Measurements from ENCODE around the gene ST8SIA4. TPM values are rescaled to one million over a fixed set of nuclear protein-coding genes. Genes with fewer than 3 reads are reported as not detected.

ST8SIA4 gene
- total and polyA plus RNA-seq, 3 donors from 2014 or later, result 0.39 to 0.94 (median 0.93) TPM

- Histone ChIP-seq H3K36me3 (ENCODE audit: low read depth, missing control alignments) (no peaks in the 10 kb centered on the region), H3K27me3 (no peaks in the 10 kb centered on the region), H3K27ac (no peak overlapping the region), H3K4me1 (no peaks in the 10 kb centered on the region), H3K4me3 (no peak overlapping the region), H3K9me3 (no peaks in the 10 kb centered on the region)
- TF ChIP-seq POLR2A (IDR thresholded peaks at IDR 0.05) (no peak), CTCF (IDR thresholded peaks at IDR 0.05) (no peak)
- intact Hi-C loops (cut with DNase I; ENCODE audit: low total_unique reads), result no loop called here
- no peak for DNase-seq
- 26 to 31% methylated on average over 7 of the region's 7 CpGs for WGBS, 2 donors
These were observed 74.8 kb downstream of the ST8SIA4 start for GRCh38 chr5:100828071-100828897.

- Histone ChIP-seq H3K4me3 (no peak overlapping the region), H3K27ac (no peak overlapping the region), H3K27me3 (no peaks in the 10 kb centered on the region), H3K36me3 (ENCODE audit: low read depth, missing control alignments) (no peaks in the 10 kb centered on the region), H3K9me3 (no peaks in the 10 kb centered on the region), H3K4me1 (no peaks in the 10 kb centered on the region)
- DNase-seq, result no peak
- no peak for TF ChIP-seq CTCF (IDR thresholded peaks at IDR 0.05)
- TF ChIP-seq POLR2A (IDR thresholded peaks at IDR 0.05), result no peak
- WGBS, 2 donors, result 40 to 45% methylated on average over 2 of the region's 2 CpGs
- intact Hi-C loops (cut with DNase I; ENCODE audit: low total_unique reads), result no loop called here
These were observed 75.6 kb downstream of the ST8SIA4 start for GRCh38 chr5:100827481-100827889.

- no peak for TF ChIP-seq POLR2A (IDR thresholded peaks at IDR 0.05)
- TF ChIP-seq CTCF (IDR thresholded peaks at IDR 0.05), result no peak
These were observed 76.9 kb downstream of the ST8SIA4 start for GRCh38 chr5:100826133-100826532.

GRCh38 chr5:100824635-100825034 lies 78.4 kb downstream of the ST8SIA4 start:
- intact Hi-C loops (cut with DNase I; ENCODE audit: low total_unique reads), result no loop called here
- H3K4me1 ChIP-seq, result no peaks in the 10 kb centered on the region
- TF ChIP-seq CTCF (IDR thresholded peaks at IDR 0.05) (no peak), POLR2A (IDR thresholded peaks at IDR 0.05) (no peak)

More at GRCh38 chr5:100826133-100826532, 76.9 kb downstream of the ST8SIA4 start:
- Histone ChIP-seq H3K4me1 (no peaks in the 10 kb centered on the region), H3K4me3 (no peak overlapping the region), H3K36me3 (ENCODE audit: low read depth, missing control alignments) (no peaks in the 10 kb centered on the region), H3K27ac (no peak overlapping the region), H3K9me3 (no peaks in the 10 kb centered on the region), H3K27me3 (no peaks in the 10 kb centered on the region)
- intact Hi-C loops (cut with DNase I; ENCODE audit: low total_unique reads), result no loop called here
- WGBS, 2 donors, result 82 to 84% methylated on average over 2 of the region's 2 CpGs
- DNase-seq, result no peak

GRCh38 chr5:100823812-100824211 lies 79.3 kb downstream of the ST8SIA4 start:
- Histone ChIP-seq H3K27ac (no peak overlapping the region), H3K27me3 (no peaks in the 10 kb centered on the region), H3K36me3 (ENCODE audit: low read depth, missing control alignments) (no peaks in the 10 kb centered on the region), H3K9me3 (no peaks in the 10 kb centered on the region), H3K4me3 (no peak overlapping the region), H3K4me1 (no peaks in the 10 kb centered on the region)
- intact Hi-C loops (cut with DNase I; ENCODE audit: low total_unique reads), result no loop called here
- no peak for TF ChIP-seq POLR2A (IDR thresholded peaks at IDR 0.05)
- no peak for TF ChIP-seq CTCF (IDR thresholded peaks at IDR 0.05)
- DNase-seq, result no peak
- 92 to 93% methylated on average over 2 of the region's 2 CpGs for WGBS, 2 donors

More at GRCh38 chr5:100824635-100825034, 78.4 kb downstream of the ST8SIA4 start:
- Histone ChIP-seq H3K27ac (no peak overlapping the region), H3K27me3 (no peaks in the 10 kb centered on the region), H3K9me3 (no peaks in the 10 kb centered on the region), H3K36me3 (ENCODE audit: low read depth, missing control alignments) (no peaks in the 10 kb centered on the region), H3K4me3 (no peak overlapping the region)
- no peak for DNase-seq
